T-helper 17 cell (primary cell): ENCODE data around the gene ATP2B2. TPM values are rescaled to one million over a fixed set of nuclear protein-coding genes. Genes with fewer than 3 reads are reported as not detected.
A peak's percentile ranks its signal among the peaks of the same experiment; 100 is the strongest.

Source experiments
- ATAC-seq: fragments of 150-1000 bp; cut with Tn5 transposase; 2 replicates; pipeline ENCODE4 v1.10.0; 2021; ENCODE audit warnings: mild to moderate bottlenecking, moderate library complexity
- DNase-seq, 3 donors: peaks; one replicate each; pipeline versions ENCODE4 v3.0.0 to v3.0.0-alpha.2; 2020 to 2021
- H3K9me3 ChIP-seq: one replicate; pipeline ENCODE4 v1.7.0; 2013; ENCODE audit warnings: low read length, mild to moderate bottlenecking; ENCODE audit not compliant: control insufficient read depth, poor library complexity, severe bottlenecking
- H3K27ac Mint-ChIP-seq: one replicate; pipeline ENCODE4 v1.8.0; 2022; ENCODE audit warnings: mild to moderate bottlenecking, moderate library complexity, mixed read lengths
- H3K27me3 Mint-ChIP-seq: one replicate; pipeline ENCODE4 v1.8.0; 2022; ENCODE audit warnings: mixed read lengths
- H3K36me3 Mint-ChIP-seq: one replicate; pipeline ENCODE4 v1.8.0; 2022; ENCODE audit warnings: low read depth, mixed read lengths
- H3K4me1 Mint-ChIP-seq: one replicate; pipeline ENCODE4 v1.8.0; 2022; ENCODE audit warnings: mild to moderate bottlenecking, mixed read lengths
- H3K4me3 Mint-ChIP-seq: one replicate; pipeline ENCODE4 v1.8.0; 2022; ENCODE audit warnings: mild to moderate bottlenecking, moderate library complexity, mixed read lengths
- total RNA-seq, 4 donors: library from RNA in 2 of 4; stranded (reverse) in 2 of 4; gene quantifications; one replicate each; pipeline ENCODE4 v1.2.3 and lab custom pipeline; 2022 to 2026

Gene ATP2B2
- total RNA-seq, 2 donors from 2014 or later, result not detected

DNA sequence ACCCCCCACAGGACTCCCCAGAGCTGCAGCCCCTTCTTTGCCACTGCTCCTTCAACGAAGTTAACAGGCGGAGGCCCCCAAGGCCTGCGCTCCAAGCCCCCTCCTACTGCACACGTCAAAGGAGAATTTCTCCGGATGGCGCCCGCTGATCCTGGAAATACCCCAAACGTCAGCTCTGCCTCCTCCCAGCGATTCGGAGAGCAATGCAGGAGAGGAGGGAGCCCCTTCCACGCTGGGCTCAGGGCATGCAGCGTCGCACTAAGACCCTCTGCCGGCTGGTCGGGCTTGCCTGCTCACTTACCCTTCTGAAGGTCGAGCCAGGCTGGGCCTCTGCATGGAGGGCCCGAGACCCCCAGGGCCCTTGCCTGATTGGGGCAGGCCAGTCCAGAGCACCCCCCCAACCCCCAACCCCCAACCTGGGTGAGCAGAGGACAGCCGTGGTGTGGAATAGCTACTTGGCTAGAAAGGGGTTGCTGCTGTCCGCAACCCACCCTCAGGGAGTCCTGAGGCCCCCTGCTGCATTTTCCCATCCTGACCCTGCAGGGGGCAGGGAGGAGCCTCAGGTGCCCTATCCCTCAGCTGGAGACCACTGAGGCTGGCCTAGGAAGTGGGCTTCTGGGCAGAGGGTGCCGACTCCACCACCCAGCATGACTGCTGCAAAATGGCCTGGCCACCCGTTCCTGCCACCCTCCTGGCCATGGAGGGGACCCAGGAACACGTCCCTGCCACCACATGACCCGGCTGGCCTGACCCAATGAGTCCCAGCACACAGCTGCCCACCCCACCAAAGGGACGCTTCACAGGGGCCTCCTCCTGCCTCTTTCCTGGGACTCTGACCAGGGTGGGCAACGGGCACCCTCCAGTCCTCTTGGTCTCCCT lies 976 bp downstream of the ATP2B2 start:
- no peak for DNase-seq
- H3K27me3 Mint-ChIP-seq, result peaks cover 43% of the 10 kb centered on the region
- no peak overlapping the region for H3K27ac Mint-ChIP-seq
- H3K4me1 Mint-ChIP-seq, result peaks cover 4% of the 10 kb centered on the region
- ATAC-seq, result no peak
- H3K4me3 Mint-ChIP-seq, result peak overlapping the region; percentile 47
- no peaks in the 10 kb centered on the region for H3K36me3 Mint-ChIP-seq
- H3K9me3 ChIP-seq, result no peaks in the 10 kb centered on the region

DNA sequence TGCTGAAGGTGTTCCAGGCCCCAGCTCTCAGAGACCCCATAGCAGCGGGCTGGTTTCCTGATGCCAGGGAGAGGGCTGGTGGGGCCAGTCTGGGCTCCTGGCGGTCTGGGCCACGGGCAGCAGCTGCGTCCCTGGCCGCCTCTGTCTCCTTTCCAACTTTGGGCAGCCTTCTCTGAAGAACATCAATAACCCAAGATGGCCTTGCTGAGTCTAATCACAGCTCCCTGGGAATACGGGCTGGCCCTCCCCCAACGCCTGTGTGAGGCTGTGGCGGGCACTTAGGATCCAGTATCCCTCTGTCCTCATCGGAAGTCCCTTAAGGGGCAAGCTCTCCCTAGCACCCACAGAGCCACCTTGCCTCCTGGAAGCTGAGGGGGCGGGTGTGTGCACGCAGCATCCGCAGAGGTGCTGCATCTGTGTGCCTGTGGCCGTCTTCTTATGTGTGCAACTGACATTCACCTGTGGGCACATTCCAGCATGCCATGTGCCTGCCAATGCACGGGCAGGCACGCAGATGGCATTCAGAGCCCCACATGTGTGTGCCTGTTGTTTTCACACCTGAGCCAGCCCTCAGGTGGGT lies 2.1 kb downstream of the ATP2B2 start:
- H3K9me3 ChIP-seq, result no peaks in the 10 kb centered on the region
- Mint-ChIP-seq H3K36me3 (no peaks in the 10 kb centered on the region), H3K27ac (no peak overlapping the region), H3K4me3 (no peak overlapping the region), H3K27me3 (peaks cover 44% of the 10 kb centered on the region), H3K4me1 (no peaks in the 10 kb centered on the region)
- DNase-seq (no peak), ATAC-seq (no peak)

- H3K9me3 ChIP-seq, result no peaks in the 10 kb centered on the region
- no peak overlapping the region for H3K4me3 Mint-ChIP-seq
- H3K36me3 Mint-ChIP-seq, result no peaks in the 10 kb centered on the region
- DNase-seq (no peak), ATAC-seq (no peak)
- H3K27me3 Mint-ChIP-seq, result peaks cover 47% of the 10 kb centered on the region
- H3K4me1 Mint-ChIP-seq, result no peaks in the 10 kb centered on the region
- H3K27ac Mint-ChIP-seq, result no peak overlapping the region
Measured at GRCh38 chr3:10502185-10502880, 3.1 kb downstream of the ATP2B2 start.

- no peak for ATAC-seq
- H3K9me3 ChIP-seq, result no peaks in the 10 kb centered on the region
- Mint-ChIP-seq H3K36me3 (no peaks in the 10 kb centered on the region), H3K27ac (no peak overlapping the region), H3K4me3 (no peak overlapping the region), H3K4me1 (no peaks in the 10 kb centered on the region), H3K27me3 (peaks cover 53% of the 10 kb centered on the region)
- no peak for DNase-seq
Measured at GRCh38 chr3:10501664-10502052, 3.7 kb downstream of the ATP2B2 start.

GRCh38 chr3:10500717-10501663 lies 4.4 kb downstream of the ATP2B2 start:
- H3K9me3 ChIP-seq, result no peaks in the 10 kb centered on the region
- Mint-ChIP-seq H3K36me3 (no peaks in the 10 kb centered on the region), H3K27ac (no peak overlapping the region), H3K27me3 (peaks cover 53% of the 10 kb centered on the region), H3K4me1 (no peaks in the 10 kb centered on the region), H3K4me3 (no peak overlapping the region)
- ATAC-seq (no peak), DNase-seq (no peak)

GRCh38 chr3:10498271-10498670 lies 7.1 kb downstream of the ATP2B2 start:
- no peak for DNase-seq
- Mint-ChIP-seq H3K4me3 (no peak overlapping the region), H3K27ac (no peak overlapping the region), H3K36me3 (no peaks in the 10 kb centered on the region), H3K4me1 (no peaks in the 10 kb centered on the region), H3K27me3 (peaks cover 38% of the 10 kb centered on the region)
- ATAC-seq, result no peak
- H3K9me3 ChIP-seq, result no peaks in the 10 kb centered on the region

DNA sequence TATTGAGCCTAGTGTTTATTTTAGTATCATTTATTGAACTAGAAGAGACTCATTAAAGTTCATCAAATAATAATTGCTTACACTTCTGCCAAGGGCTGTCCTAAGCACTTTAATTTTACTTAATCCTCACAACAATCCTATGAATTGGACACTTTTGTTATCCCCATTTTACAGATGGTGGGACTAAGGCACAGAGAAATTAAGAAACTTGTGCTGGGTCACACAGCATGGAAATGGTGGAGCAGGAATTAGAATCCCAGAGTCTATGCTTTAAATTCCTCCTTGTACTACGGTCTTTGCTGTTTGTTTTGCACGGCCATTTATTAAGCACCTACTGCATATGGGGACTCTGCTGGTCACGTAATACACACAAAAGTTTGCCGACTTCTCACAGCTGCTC lies 7.9 kb downstream of the ATP2B2 start:
- ATAC-seq, result no peak
- H3K36me3 Mint-ChIP-seq, result no peaks in the 10 kb centered on the region
- H3K4me1 Mint-ChIP-seq, result no peaks in the 10 kb centered on the region
- DNase-seq, result no peak
- H3K27me3 Mint-ChIP-seq, result peaks cover 29% of the 10 kb centered on the region
- H3K9me3 ChIP-seq, result no peaks in the 10 kb centered on the region
- H3K27ac Mint-ChIP-seq, result no peak overlapping the region
- H3K4me3 Mint-ChIP-seq, result no peak overlapping the region

GRCh38 chr3:10496121-10496863 lies 9.1 kb downstream of the ATP2B2 start:
- no peaks in the 10 kb centered on the region for H3K36me3 Mint-ChIP-seq
- no peak overlapping the region for H3K4me3 Mint-ChIP-seq
- ATAC-seq (no peak), DNase-seq (no peak)
- H3K27ac Mint-ChIP-seq, result no peak overlapping the region
- H3K4me1 Mint-ChIP-seq, result no peaks in the 10 kb centered on the region
- H3K27me3 Mint-ChIP-seq, result peaks cover 21% of the 10 kb centered on the region
- no peaks in the 10 kb centered on the region for H3K9me3 ChIP-seq

DNA sequence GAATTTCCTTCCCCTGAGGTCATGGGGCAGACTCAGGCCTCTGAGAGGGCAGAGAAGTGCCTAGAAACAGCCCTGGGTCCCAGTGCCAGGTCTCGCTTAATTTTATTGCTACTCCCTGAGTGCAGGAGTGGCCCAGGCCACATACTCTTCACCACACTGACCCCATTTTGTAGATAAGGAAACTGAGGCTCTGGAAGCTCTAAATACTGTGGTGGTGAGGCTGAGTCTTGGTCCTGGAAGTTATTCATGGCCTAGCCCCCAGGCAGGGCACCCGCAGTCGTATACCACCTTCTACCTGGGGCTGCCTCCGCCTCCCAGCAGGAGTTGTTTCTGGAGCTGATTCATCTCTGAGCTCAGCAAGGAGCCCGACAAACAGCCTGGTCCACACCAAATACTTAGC lies 9.8 kb downstream of the ATP2B2 start:
- H3K27ac Mint-ChIP-seq, result no peak overlapping the region
- H3K9me3 ChIP-seq, result no peaks in the 10 kb centered on the region
- no peaks in the 10 kb centered on the region for H3K4me1 Mint-ChIP-seq
- no peaks in the 10 kb centered on the region for H3K36me3 Mint-ChIP-seq
- H3K4me3 Mint-ChIP-seq, result no peak overlapping the region
- peaks cover 21% of the 10 kb centered on the region for H3K27me3 Mint-ChIP-seq
- DNase-seq, result no peak
- no peak for ATAC-seq

DNA sequence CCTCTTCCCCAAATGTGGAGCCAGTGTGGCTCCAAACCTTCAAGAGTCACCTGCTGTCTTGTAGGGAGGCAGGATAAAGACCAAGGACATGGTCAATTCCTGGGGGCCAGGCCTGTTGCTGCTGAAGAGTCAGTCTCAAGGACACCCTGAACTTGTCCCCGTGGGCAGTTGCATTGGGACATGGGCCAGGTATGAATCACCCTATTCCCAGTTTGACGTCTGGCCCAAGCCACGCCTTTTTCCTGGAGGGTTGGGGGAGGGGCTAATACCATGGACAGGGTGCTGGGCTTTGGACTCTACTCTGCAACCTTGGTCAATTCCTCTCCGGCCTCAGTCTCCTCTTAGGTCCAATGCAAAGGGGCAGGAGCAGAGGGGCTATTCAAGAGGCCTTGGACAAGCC lies 10.4 kb downstream of the ATP2B2 start:
- Mint-ChIP-seq H3K27me3 (peaks cover 21% of the 10 kb centered on the region), H3K4me1 (no peaks in the 10 kb centered on the region), H3K27ac (no peak overlapping the region), H3K36me3 (no peaks in the 10 kb centered on the region), H3K4me3 (no peak overlapping the region)
- H3K9me3 ChIP-seq, result no peaks in the 10 kb centered on the region
- no peak for ATAC-seq
- DNase-seq, result no peak

DNA sequence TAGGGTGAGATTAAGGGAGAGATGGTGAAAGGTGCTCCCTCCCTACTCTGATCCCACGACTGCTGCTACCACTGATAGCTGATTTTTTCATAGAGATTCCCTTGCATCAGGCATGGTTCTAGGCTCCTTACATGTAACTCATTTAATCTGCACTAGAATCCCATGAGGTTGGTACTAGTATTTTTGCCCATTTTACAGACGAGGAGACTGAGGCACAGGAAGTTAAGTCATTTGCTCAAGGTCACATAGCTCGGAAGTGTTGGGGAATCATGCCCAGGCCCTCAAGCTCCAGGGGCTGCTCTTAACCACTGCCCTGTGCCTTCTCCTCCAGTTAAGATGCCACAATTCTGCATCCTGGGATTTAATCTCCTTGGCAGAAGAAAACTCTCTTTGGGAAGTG lies 11.2 kb downstream of the ATP2B2 start:
- Mint-ChIP-seq H3K27ac (no peak overlapping the region), H3K36me3 (no peaks in the 10 kb centered on the region), H3K4me1 (no peaks in the 10 kb centered on the region), H3K27me3 (peaks cover 24% of the 10 kb centered on the region), H3K4me3 (no peak overlapping the region)
- ATAC-seq, result no peak
- no peaks in the 10 kb centered on the region for H3K9me3 ChIP-seq
- no peak for DNase-seq

GRCh38 chr3:10493202-10493589 lies 12.2 kb downstream of the ATP2B2 start:
- Mint-ChIP-seq H3K27ac (no peak overlapping the region), H3K36me3 (peaks cover 3% of the 10 kb centered on the region), H3K27me3 (peaks cover 18% of the 10 kb centered on the region), H3K4me3 (no peak overlapping the region), H3K4me1 (no peaks in the 10 kb centered on the region)
- DNase-seq, result no peak
- no peak for ATAC-seq
- no peaks in the 10 kb centered on the region for H3K9me3 ChIP-seq
